NCI-H82 treated with DMSO at 0.1 percent for 48 hours (cell line): Measurements from ENCODE around the gene SEMA3A.
A peak's percentile ranks its signal among the peaks of the same experiment; 100 is the strongest.

ENCODE experiments used
- DNase-seq: peaks from one replicate; lab custom pipeline; 2025; ENCODE audit not compliant: unreplicated experiment; lab: John Stamatoyannopoulos, UW

The SEMA3A gene

DNA sequence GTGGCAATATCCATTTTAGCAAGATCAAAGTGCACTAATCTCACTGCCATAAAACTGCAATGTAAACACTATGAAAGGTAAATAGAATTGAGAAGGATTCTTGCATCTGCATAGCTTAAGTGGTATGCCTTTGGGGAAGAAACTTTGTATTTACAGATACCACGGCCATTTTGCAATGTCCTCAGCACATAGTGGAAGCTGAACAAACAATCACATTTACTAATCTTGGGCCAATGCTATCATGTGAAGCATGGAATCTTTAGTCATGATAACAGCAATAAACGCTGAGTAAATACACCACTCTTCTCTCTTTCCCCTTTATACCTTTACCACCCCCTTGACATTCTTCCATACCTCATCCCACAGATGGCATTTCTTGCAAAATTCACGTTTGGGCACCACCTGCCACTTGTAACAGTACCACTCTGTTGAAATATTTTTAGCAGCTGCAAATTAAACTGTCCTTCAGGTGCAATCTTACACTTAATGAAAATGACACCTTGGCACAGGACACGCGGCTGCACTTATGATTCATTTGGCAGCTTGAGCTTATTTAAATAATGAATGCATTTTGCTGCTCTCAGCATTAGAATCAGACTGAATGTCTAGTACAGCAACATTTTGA lies 171.8 kb downstream of the SEMA3A start:
- DNase-seq: no peak

DNA sequence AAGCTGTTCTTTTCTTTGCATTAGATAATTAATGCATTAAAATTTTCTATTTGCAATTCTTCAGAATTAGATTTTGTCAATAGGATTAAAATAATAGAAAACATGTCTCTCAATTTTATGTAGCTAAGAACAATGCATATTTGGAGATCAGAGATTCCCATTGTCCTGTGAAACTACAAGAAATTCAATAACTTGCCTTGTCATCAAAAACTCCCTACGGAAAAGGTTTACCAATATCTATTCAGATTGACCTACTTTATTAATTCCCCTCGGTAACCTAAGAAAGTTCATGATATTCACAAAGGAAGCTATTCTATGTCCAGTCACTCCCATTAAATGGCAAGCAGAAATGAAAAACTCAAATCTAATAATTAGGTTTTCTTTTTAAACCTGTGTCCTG lies 172.6 kb downstream of the SEMA3A start:
- DNase-seq: no peak

DNA sequence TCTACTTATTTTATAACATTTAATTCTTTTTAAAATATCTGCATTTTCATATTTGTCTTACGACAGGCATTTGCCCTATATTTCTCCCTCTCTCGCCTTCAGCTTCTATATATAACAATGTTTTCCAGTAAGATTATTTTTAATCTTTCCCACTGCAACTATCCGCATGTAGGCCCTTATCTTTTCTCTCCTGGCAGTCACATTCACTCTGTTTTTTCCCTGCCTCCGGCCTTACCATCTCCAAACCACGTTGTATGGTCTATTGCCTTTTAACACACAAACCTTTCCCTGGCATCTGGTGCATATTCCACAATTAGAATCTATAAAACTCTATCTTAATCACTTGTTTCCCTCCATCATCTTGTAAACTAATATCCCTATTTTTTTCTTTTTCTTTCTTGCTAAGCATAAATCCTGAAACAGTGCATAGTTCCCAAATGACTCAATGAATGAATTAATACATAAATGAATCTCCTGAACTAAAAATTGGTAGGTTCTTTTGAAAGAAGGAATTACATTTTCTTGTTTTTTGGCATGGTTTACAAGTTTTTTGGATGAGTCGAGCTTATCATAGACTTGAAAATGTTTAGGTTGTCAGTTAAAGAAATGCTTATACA lies 173.2 kb downstream of the SEMA3A start:
- no peak for DNase-seq

DNA sequence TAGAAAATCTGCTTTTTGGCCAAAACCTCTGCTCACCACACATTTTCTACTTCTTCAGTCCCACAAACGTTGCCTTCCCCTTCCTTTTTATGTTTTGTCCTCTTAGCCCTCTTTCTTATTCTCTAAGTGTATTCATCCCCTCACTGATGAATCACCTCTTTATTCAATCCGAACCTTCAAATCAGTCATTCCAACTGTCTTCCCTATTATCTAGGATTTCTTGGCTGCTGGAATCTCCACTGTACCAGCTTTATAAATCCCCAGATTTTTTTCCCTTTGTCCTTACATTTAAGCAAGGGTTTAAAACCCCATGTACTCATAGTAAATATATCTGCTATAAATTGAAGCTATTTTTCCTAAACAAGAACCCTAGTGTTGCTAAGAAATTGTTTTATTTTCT lies 176.9 kb downstream of the SEMA3A start:
- DNase-seq: no peak

DNA sequence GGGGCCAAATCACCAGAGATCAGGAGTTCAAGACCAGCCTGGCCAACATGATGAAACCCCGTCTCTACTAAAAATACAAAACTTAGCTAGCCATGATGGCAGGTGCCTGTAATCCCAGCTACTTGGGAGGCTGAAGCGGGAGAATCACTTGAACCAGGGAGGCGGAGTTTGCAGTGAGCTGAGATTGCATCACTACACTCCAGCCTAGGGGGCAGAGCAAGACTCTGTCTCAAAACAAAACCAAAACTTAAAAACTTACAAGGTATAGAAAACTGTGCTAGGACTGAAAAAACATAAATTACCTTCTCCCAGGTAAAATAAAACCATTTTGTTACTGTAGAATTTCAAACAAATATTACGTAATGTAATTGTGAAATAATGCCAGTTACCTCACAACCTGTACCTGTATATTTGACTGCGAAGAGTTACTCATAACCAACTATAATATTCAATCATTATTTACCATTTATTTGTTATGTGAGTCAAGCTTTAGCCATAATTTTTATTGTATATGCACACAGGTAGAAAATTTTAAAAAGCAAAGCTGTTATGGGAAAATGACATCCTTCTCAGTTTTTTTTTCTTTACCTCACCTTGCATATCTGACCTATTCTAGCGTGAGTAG lies 180.9 kb downstream of the SEMA3A start:
- DNase-seq: no peak

DNA sequence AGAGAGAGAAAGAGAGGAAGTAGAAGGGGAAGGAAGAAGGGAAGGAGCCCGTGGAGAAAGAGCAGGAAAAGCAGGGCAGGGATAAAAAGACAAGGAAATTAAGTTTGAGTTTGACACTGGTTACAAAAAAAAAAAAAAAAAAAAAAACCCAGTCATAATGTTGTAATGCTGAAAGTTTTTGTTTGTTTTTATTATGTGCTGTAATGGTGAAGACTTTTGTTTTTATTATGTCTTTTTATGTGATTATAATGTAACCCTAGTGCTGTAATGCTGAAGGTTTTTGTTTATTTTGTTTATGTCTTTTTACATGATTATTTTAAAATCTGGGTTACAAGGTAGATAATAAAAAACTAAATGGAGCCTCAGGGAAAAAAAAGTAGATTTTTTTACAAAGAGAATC lies 184.8 kb downstream of the SEMA3A start:
- no peak for DNase-seq

DNA sequence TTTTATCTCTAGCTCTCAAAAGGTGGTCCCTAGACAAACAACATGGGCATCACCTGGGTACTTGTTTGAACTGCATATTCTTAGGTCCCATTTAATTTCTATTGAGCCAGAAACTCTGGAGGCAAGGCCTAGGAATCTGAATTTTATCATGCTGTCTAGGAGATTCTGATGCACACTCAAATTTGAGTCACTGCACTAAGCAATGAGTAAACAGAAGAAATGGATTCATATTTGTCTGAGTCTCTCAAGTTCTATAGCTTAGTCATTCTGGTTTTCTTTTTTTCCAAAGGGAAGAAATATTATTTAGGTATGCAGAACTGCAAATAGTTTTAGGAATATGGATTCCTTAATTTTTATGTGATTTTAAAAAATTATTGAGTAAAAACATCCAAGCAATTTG lies 185.5 kb downstream of the SEMA3A start:
- no peak for DNase-seq

DNA sequence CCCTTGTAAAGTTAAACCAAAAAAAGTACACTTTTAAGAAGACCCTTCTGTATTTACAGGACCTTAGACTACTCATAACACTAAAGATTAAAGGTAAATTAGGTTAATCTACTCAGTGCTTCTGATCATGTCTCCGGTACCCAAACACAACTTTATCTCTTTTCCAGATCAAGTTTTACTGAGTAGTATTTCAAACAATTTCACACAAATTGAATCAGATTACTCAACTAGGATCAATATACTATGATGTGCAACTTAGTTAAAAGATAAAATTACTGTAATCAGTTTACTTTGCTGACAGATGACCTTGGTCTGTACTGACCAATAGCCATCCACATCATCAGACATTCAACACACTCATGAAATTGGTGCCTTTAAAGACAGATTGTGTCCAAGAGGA lies 191.4 kb downstream of the SEMA3A start:
- no peak for DNase-seq

DNA sequence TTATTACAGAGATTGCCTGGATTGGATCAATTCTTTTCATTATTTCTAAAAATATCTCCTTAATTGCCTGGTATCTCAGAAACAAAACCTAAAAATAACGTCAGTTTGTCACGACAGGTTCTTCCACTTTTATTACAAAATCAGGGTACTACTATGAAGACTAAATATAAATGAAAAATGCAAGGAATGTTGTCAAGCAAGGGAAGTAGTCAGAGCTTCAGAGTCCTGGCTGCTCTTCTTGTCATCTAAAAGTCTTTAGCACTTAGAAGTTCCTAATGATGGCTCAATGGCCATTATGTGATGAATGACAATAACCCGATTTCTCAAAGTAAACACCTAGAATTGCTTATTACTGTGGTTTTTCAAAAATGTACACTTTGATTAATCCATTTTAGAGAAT lies 192.2 kb downstream of the SEMA3A start:
- no peak for DNase-seq

DNA sequence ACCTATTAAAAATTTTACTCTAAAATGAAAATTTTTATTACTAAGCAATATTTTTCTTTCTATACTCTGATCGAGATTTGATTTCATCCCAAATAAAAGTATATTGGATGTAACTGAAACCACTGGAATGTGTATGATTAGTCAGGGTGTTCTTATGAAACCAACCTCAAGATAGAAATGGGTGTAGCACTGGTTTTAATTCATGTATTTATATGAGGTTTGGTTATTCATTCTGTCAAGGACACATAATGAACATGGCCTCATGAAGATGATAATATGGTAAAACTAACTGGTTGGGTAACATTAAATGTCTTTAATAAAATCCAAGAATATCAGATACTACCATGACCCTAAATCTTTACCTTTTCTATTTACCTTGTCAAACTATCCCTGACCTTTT lies 197.7 kb downstream of the SEMA3A start:
- no peak for DNase-seq

DNA sequence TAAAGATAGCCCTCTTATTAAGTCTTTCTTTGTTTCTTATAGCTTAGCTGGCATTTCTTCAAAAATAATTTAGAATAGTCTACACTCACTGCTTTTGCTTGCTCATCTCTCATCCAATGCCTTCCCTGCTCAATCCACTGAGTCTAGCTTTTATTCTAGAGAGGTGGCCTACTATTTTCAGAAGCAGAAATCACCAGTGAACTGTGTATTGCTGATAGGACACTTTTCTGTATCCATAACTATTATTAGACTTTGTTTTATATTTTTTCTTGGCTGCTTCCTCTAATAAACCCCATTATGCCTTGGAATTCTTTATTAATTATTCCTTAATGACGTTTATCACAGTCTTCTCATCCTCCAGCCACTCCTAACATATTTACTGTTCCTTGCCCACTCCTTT lies 206.8 kb downstream of the SEMA3A start:
- no peak for DNase-seq

DNA sequence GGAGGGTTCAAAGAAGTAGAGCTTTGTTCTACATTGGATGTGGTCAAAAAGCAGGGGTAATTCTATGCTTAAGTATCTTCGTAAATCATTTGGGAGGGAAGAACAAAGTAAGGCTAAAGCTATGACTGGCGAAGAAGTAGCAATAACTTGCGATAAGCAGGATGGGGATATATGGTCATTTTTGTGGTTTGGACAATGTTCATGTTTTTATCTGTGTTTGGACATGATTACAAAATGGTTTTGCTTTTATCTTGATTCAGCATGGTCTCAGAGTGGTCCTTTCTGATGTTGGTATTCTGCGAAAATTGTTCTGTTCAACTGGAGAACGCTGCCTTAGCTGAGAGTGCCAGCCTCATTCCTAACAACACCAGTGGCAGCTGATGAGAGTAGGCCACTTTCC lies 208.8 kb downstream of the SEMA3A start:
- DNase-seq: no peak

DNA sequence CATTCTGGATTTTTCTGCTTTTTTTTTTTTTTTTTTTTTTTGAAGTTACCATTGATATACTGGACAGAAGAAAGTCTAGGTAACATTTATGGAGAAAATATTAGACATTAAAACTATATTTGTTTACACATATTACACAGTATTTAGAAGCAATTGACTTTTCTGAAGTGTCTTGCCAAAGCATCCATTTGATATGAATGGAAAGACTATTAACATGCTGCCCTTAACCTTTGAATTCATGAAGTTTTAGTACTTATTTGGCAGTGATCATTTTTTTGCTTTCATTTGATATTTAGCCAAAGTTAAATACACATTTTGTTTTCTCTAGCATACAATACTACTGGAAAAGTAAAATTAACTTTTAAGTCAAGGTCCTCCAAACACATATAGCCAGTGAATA lies 210.0 kb downstream of the SEMA3A start:
- no peak for DNase-seq

DNA sequence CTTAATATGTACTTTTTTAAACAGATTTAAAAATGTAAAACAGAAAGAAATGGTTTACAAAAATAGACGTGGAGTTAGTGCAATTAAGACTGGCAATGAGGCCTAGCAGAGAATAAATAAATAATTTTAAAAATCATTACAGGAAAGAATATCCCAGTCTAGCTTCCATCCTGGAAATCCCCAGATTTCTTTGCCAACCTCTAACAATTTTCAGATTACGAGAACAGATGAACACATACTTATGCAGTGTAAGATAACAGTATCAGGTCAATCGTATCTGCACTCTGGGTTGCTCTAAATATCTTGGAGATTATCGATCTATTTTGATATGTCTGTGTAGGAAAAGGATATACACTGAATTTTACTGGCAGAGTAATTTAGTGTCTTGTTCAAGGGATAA lies 210.5 kb downstream of the SEMA3A start:
- no peak for DNase-seq

DNA sequence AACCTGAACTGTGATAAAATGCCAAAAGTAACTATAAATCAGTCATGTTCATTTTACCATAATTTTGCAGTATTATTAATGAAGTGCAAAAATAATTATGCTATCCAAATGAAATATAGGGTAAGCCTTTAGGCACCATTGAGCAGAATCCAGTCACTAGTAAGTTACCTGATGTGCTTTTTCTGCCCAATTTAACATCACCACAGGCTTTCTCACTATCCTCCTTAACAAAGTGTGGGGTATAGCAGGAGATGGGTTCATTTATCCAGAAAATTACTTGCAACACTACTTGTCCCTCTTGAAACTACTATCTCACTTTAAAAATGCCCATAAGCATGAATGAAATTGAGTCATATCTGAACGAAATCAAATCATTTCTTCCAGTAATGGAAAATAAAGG lies 211.0 kb downstream of the SEMA3A start:
- DNase-seq: no peak

DNA sequence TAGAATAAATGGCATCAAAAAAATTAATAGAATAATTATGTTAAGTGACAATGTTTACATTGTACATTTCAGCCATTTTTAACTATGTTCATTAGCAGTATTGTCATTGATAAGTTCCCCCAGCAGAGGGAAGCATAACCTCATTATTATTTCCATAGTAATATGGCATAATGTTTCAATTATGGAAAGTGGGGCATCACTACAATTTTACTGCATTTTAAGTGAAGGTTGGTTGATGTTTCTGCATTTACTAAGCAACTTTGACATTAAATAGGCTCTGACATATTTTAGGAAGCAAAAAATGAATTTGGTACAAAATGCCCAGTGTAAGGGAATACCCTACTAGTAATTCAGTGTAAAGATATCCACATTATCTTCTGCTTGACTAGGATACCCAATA lies 218.3 kb downstream of the SEMA3A start:
- DNase-seq: no peak

DNA sequence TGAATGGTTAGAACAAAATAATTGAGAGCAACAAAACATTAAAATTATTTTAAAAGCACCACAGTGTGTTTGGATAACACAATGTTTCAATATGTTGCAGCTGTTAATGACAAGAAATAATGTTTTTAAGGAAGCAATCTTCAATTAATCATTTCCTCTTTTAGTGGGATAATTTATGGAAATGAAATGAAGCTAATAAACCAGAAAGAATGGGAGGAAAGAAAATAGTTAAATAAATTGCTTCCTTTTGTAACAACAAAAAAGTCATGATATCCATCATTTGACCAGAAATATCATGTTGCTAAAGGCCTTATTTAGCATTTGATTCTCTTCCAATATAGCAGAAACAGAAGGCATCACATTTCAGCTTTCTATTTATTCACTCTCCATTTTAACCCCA lies 224.5 kb downstream of the SEMA3A start:
- no peak for DNase-seq

DNA sequence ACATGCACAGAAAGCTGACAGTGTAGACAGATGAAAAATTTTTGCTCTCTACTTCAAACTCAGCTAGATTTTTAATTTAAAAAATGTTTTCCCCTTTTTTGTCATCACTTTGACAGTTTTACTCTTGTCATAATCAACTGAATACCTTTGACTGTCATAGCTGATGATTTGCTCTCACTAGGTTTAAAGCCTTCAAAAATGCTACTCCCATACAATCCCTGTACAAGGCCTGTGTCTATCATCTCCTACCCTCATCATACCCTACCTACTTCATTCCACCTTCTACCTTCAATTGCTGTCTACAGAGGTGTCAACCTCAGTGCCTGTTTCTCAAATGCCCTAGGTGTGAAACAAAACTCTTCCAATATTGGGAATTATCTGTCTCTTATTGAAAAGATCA lies 230.3 kb downstream of the SEMA3A start:
- no peak for DNase-seq

DNA sequence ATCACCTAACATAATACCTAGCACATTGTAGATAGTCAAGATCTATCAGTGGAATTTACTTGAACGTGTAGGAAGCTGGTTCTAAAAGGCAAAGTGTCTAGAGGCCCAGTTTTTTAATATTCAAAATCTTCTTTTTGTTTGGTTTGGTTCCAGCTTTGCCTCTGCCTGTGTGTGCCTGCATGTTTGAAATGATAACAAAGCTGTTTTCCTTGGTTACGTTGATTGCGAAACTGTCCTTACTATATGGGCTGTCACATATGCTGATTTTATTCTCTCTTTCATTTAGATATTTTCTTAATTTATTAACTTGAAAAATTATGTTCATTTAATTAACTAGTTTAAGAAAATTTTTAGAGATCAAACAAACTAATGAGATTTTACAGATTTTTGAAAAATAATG lies 237.3 kb downstream of the SEMA3A start:
- DNase-seq: no peak

DNA sequence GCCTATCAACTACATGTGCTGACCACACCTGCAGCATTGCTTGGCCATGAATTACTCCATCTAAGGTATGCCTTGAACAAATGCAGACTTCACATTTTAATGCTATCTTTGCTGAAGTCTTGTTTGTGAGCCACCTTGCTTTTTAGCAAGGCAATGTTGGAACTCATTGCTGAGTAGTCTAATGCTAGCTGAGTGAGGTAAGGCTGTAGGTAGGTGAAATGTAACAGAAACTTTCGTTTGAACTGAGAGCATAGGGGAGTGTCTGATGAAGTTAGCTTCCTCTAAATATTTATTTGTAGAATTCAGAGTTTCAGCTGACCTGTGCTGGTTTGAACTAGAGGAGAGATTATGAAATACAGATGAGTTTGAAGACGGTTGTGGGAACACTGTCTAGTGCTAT lies 238.5 kb downstream of the SEMA3A start:
- DNase-seq: no peak

DNA sequence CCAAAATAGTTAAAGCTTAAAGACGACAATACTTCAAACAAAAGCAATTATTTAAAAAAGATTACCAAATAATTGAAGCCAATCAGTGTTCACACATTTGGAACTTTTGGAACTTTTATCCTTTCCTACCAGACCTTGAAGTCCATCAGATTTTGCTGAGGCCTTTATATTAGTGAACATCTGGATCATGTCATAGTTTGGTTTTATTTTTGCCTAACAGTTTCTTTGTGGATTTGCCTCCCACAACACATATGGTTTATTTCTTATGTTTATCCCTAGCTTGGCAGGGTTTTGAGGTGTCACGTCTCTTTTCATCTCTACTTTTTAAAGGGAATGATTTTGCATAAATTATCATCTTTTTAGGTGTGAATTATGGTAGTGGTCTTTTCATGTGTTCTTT lies 242.4 kb downstream of the SEMA3A start:
- DNase-seq: no peak

DNA sequence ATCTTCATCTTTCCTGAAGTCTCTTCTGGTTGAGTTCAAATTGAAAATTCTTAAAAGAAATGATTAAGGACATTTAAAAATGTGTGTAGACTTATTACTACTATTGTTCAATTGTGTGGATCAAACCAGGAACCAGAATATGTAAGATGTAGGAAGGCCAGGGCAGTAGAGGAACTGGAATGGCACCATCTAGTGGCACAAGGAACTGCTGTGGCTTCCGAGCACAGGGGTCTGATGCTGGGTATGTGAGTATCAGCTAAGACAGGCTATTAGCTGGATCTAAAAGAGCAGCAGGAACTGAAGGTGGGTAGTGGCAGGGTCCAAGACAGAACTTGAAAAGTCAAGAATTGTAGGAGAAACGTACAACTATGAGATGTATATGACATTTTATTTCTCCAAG lies 247.3 kb downstream of the SEMA3A start:
- DNase-seq: peak; percentile 5

DNA sequence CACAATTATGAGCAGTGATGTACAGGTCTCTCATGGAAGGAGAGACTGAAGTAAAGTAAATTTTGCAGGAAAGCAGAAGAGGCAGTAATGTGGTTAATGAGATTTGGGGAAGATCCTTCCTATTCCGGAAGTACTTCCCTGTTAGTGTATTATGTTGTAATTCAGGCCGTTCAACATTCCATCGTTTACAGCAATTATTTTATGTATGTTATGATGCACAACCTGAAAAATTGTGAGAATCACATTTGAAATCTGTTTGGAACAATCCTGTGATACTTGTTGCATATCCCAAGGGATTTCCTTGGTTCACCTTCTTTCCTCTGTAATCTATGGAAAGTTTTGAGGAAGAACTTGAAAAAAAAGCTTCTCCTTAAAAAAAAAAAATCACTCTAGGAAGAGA lies 247.8 kb downstream of the SEMA3A start:
- no peak for DNase-seq
